Activated naive CD4-positive, alpha-beta T cell (primary cell): ENCODE results near the gene TMPO.
"Not testable (repeated sequence)": the region's sequence is repeated elsewhere in the genome, so short reads cannot be mapped to it uniquely, and the experiment has no call there.

Experiments used
- DNase-seq, 4 experiments: peaks; one replicate each; lab custom pipeline; 2025; lab: John Stamatoyannopoulos, UW

TMPO gene

DNA sequence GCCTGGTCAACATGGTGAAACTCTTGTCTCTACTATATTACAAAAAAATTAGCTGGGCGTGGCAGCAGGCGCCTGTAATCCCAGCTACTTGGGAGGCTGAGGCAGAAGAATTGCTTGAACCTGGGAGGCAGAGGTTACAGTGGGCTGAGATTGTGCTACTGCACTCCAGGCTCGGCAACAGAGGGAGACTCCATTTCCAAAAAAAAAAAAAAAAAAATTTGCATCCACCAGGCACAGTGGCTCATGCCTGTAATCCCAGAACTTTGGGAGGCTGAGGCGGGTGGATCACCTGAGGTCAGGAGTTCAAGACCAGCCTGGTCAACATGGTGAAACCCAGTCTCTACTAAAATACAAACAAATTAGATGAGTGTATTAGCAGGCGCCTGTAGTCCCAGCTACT is 3.6 kb upstream of the TMPO start:
- not testable (repeated sequence) for DNase-seq

DNA sequence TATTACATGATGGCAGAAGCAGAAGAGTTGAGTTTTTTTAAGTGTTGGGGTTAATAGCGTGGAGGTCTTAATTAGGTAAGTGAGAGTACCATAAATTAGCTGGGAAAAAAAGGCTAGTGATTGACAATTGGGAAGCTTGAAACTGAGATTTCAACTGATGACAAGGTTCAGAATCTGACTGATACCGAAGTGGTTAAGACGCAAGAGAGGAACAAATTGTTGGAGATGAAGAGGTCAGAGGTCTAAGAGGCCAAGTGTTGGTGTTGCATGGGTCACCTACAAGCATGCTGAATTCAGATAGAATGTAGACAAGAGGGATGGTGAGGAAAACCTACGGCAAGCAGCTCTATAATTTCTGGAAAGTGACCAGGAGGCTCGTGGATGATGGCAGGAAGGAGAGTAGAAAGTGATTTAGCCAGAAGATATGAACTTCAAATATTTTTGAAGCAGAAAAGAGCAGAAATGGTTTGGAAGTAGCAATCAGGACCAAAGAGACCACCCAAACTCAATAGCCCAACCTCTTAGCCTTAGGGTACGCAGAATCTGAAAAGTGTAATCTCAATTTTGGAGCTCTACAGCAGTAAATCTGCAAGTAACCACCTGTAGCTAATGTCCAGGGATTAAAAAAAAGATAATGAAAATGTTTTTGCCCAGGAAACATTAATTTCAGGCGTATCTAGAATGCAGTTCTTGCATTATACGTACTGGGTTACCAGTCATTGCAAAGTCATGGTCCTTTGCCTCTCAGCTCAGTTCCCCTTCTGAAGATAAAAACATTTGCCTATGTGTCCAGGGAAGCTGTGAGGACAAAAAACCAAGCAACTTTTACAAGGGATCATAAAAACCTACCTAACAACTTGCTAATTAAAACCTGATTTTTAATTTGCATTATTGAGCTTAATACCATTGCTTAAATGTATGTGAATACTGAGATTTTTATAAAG is 1.7 kb upstream of the TMPO start:
- DNase-seq: no peak

DNA sequence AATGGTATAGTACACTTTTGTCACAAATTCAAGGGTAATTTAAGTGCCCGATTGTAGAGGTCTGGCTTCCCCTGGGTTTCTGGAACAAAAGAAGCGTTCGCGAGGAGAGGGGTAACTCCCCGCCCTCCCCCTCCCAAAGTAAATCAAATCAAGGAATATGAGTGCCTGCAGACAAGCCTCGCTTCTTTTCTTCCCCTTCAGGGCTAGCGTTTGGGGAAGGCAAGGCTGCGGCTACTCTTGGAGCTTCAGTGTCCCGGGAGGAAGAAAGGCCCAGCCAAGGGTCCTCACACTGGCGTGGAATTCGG is 456 bp upstream of the TMPO start:
- no peak for DNase-seq

DNA sequence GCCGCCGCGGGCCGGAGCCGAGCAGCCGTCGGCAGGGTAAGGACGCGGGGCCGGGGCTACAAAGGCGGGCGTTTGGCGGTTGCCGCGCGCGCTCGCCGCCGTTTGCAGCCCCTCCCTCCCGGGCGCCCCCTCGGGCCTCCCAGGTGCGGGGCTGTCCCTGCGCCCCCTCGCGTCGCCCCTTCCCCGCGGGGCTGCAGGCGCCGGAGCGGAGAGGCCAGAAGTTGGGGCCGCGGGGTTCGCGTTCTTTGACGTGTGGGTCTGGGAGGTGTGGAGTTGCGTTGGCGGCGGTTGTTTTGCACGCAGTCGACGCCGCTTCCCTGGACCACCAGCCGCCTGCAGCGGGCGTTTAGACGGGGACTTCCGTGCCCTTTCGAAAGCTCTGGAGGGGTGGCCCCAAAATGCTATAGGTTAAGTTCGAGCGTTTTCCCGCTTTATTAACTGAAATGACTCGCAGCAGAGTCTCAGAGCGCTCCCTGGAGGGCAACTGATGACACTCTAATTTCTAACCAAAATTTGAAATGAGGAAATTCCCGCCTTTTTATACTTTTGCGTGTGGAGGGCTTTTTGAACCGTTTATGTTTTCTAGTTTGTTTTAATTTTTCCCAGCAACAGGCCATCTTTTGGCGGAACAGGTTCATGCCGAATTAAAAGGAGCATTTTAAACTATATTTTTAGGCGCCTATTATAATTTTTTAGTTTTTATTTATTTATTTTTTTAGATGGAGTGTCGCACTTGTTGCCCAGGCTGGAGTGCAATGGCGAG is 902 bp downstream of the TMPO start:
- peak; percentile 58 to 69 (median 63) for DNase-seq

DNA sequence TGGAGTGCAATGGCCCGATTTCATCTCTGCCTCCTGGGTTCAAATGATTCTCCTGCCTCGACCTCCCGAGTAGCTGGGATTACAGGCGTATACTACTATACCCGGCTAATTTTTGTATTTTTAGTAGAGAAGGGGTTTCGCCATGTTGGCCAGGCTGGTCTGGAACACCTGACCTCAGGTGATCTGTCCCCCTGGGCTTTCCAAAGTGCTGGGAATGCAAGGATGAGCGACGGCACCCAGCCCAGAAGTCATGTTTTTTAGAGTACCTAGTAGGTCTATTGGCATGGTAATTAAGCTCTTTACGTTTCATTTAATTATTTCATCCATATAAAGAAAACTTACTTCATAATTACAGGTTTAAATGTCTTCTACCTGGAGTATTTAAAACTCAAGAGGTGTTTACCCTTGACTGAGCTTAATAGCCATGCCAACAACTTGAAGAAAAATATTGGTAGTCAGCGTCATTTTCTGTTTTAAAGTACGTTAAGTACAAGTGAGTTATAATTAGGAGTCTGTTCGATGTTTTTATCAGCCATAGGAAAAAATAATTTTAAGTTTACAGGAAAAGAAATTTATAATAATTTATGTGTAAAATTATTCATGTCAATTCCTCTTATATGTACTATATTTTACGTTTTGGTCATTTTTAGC is 4.0 kb downstream of the TMPO start:
- DNase-seq: no peak

DNA sequence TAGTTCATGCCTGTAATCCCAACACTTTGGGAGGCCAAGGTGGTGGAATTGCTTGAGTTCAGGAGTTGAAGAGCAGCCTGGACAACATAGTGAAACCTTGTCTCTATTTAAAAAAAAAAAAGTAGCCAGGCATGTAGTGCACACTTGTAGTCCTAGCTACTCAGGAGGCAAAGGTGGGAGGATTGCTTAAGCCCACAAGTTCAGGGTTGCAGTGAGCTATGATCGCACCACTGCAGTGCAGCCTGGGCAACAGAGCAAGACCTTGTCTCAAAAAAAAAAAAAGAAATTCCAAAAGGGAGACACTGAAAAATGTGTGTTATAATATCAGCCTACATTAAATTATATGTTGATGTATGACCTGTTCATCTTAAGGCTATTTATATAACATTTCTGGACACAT is 14.7 kb downstream of the TMPO start:
- no peak for DNase-seq

DNA sequence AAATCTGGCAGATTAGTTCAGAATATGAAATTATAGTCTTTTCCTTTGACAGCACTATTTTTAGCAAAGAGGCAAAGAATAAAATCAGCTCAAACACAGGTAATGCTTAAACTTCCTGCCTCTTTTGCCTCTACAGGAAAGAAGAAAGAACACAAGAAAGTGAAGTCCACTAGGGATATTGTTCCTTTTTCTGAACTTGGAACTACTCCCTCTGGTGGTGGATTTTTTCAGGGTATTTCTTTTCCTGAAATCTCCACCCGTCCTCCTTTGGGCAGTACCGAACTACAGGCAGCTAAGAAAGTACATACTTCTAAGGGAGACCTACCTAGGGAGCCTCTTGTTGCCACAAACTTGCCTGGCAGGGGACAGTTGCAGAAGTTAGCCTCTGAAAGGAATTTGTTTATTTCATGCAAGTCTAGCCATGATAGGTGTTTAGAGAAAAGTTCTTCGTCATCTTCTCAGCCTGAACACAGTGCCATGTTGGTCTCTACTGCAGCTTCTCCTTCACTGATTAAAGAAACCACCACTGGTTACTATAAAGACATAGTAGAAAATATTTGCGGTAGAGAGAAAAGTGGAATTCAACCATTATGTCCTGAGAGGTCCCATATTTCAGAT is 17.4 kb downstream of the TMPO start:
- no peak for DNase-seq

DNA sequence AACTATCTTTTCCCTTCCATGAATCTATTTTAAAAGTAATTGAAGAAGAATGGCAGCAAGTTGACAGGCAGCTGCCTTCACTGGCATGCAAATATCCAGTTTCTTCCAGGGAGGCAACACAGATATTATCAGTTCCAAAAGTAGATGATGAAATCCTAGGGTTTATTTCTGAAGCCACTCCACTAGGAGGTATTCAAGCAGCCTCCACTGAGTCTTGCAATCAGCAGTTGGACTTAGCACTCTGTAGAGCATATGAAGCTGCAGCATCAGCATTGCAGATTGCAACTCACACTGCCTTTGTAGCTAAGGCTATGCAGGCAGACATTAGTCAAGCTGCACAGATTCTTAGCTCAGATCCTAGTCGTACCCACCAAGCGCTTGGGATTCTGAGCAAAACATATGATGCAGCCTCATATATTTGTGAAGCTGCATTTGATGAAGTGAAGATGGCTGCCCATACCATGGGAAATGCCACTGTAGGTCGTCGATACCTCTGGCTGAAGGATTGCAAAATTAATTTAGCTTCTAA is 18.4 kb downstream of the TMPO start:
- no peak for DNase-seq

DNA sequence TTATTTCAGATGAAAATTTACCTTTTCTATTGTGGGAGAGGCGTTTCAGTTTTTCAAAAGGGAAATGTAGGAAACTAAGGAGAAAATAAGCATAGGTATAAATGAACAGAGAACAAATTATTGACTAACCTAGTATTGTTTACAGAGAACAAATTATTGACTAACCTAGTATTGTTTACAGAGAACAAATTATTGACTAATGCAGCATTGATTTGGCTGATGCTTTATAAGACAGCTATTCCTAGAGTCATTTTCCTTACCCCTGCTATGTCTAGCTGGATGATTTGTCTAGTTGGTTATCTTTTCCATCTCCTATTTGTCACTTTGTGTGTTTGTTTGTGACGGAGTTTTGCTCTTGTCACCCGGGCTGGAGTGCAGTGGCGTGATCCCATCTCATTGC is 22.6 kb downstream of the TMPO start:
- no peak for DNase-seq

DNA sequence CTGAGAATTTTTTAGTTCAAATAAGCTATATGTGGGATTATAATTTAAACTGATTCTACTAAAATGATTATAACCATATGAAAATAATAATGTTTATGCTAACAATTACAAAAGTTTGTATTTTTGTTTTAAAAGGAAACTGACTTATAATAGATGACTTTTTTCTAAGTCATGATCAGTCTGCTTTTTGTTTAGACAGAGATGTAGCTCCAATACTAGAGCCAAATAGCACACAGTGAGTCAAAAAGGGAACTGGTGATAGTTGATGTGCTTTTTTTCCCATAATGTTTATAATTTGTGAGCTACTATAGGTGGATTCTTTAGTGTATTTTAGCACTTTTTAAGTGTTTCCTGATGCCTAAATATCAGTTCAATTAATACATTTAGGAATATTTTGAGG is 28.3 kb downstream of the TMPO start:
- DNase-seq: no peak

DNA sequence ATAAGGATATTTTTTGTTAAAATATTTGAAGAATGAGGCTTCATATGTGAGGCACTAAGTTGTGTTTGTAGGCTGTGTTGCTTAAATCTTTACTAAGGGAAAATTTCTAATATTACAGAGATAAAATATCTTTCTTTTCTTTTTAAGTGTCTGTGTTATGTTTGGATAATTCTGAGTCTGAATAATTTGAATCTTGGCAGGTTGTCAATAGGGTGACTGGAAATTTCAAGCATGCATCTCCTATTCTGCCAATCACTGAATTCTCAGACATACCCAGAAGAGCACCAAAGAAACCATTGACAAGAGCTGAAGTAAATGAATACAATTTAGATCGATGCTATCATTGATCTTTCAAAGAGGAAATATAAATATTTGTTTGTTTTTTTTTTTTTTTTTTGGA is 29.4 kb downstream of the TMPO start:
- no peak for DNase-seq

DNA sequence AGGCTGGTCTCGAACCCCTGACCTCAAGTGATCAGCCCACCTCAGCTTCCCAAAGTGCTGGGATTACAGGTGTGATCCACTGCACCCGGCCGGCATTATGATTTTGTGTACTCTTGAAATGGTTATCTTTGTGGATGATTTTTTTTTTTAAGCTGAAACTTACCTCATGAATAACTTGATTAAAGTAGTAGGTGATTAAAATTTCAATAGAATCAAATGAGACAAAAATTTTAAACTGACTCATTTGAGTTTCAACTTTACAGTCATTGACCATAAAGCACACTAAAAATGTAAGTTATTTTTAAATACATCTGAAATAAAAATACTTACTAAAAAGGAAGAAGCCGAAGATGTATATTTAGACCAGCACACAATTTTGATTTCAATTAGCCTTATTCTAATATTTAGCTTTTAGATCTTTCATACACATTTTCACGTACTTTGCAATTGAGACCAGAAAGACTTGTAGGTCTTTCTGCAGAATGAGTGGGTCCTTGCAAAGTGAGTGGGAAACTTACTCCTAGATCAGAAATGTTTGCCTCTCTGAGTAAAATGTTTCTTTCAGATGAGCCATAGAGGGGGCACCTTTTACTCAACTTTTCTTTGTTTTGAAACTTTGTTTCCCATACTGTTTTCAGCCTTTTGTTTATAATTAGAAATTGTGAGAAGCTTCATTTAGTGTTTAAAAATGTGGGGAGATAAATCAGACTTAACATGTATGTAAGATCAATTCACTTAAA is 34.2 kb downstream of the TMPO start:
- no peak for DNase-seq

DNA sequence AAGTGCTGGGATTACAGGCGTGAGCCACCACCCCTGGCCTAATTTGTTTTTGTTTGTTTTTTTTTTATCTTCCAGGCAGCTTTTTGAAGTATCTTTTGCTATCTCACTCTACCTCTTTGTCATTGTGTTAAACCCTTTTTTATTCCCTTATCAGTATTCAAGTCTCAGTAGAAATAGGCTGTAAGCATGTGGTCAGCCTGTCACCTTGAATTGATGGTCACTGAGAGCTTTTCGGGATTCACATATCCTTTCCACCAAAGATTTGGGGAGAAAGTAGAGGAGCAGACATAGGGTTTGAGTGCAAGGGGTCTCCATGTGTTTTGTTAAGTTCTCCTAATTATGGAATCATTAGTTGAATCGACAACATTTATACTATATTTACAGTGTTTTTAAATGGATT is 36.4 kb downstream of the TMPO start:
- DNase-seq: no peak

DNA sequence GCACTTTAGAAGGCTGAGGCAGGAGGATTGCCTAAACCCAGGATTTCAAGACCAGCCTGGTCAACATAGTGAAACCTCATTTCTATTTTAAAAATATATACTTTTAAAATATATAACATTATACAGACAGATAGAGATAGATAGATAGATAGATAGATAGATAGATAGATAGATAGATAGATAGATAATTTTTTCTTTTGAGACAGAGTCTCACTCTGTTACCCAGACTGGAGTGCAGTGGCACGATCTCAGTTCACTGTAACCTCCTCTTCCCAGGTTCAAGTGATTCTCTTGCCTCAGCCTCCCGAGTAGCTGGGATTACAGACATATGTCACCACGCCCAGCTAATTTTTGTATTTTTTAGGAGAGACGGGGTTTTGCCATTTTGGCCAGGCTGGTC is 42.7 kb downstream of the TMPO start:
- DNase-seq: not testable (repeated sequence)

DNA sequence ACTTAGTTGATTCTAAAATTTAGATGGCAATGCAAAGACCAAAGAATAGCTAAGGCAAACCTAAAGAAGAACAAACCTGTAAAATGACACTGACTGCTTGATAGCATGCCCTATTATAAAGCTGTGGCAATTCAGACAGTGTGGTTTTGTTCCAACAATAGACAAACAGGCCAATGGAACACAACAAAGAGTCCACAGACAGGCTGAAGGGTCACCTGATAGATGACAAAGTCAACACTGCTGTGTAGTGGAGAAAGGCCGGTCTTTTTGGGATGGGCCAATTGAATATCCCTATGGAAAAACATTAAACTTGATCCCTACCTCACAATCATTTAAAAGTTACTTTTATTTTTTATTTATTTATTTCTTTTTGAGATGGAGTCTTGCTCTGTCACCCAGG is 44.3 kb downstream of the TMPO start:
- no peak for DNase-seq

DNA sequence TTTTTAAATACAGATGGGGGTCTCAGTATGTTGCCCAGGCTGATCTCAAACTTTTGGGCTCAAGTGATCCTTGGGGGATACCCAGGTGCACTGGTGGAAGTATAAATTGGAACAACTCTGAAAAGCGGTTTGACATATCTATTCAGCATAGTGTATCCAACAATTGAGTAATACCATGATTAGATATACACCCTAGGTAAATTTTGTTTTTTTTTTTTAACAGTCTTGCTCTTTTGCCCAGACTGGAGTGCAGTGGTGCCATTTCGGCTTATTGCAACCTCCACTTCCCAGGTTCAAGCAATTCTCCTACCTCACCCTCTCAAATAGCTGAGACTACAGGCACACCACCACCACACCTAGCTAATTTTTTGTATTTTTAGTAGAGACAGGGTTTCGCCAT is 46.5 kb downstream of the TMPO start:
- DNase-seq: no peak

DNA sequence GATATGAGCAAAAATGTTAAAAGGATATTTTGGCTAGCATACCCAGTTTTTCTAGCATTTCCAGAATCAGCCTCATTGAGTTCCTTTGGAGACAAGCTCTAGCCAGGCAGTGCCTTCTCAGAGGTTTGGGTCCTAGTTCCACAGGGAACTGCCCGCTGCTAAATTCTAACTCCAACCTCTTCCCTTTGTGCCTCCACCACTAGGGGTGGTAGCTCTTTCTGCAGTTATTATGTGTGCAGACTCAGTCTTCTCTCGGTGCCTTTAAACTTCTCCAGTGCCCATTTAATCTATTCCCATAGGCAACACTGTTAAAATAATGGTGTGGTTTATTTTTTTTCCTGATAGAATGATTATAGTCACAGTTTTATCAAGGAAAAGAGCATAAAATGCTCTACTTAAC is 56.6 kb downstream of the TMPO start:
- DNase-seq: no peak

DNA sequence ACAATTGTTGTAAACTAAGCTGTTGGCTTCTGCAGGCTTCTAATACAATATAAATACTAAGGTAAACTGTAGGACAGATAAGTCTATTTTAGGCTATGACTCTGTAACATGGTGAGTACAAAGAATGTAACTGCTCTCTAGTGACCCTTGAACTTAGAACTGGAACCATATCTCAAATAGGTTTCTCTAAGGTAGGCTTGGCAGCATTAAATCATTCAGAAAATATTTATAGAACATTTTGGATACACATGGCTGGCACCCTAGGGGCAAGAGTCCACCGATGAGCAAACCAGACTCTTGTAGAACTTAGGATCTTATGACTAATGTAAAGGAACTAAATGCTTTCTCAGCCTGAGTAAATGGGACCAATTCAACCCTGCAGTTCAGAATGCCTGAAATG is 58.7 kb downstream of the TMPO start:
- no peak for DNase-seq

DNA sequence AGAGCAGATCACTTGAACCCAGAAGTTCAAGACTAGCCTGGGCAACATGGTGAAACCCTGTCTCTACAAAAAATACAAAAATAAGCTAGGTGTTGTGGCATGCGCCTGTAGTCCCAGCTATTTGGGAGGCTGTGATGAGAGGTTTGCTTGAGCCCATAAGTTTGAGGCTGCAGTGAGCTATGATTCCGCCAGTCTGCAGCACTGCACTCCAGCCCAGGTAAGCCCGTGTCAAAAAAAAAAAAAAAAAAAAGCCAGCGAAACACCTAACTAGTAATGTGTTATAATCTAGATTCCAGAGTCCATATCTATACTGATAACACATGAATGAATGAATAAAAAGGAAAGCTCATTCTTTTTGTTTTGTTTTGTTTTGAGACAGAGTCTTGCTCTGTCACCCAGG is 59.6 kb downstream of the TMPO start:
- no peak for DNase-seq

DNA sequence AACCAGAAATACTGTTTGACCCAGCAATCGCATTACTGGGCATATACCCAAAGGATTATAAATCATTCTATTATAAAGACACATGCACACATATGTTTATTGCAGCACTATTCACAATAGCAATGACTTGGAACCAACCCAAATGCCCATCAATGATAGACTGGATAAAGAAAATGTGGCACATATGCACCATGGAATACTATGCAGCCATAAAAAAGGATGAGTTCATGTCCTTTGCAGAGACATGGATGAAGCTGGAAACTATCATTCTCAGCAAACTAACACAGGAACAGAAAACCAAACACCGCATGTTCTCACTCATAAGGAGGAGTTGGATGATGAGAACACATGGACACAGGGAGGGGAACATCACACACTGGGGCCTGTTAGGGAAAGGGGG is 61.4 kb downstream of the TMPO start:
- DNase-seq: not testable (repeated sequence)

DNA sequence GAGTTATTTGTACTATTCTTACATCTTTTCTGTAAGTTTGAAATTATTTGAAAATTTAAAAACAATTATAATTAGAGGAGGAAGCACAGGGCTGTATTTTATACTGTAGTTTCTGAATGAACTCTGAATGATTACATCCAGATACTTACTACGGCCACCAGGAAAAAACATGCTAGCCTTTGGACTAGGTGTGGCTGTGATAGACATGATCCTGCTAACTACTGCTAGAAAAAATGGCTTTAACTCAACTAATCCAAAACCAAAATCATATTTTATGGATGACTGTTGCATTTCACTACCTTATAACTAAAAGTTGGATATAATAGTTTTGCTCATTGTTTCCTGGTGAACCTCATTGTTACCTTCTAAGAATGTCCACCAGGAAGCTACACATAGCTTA is 63.0 kb downstream of the TMPO start:
- no peak for DNase-seq

DNA sequence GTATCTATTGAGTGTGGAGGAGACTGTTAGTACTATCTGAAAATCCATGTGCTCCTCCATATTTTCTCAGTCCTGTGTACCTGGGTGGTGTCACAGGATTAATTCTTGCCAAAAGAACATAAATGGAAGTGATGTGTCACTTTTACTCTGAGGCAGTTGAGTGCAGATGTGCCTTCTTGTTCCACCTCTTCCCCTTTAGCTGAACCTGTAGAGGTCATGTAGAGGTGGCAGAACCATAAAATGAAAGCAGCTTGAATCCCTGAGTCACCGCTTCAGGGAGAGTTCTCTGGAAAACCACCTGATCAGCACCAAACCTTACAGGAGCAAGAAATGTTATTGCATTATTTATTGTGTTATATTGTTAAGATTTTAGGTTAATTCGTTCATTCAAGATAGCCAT is 63.4 kb downstream of the TMPO start:
- DNase-seq: no peak
